Activated CD4-positive, alpha-beta T cell treated with anti-CD3 and anti-CD28 coated beads for 4 hours (primary cell): ENCODE data around the gene C2orf68.
"Not testable (repeated sequence)": the region's sequence is repeated elsewhere in the genome, so short reads cannot be mapped to it uniquely, and the experiment has no call there.

ENCODE experiments used
- DNase-seq, 2 donors: peaks; one replicate each; pipeline ENCODE4 v3.0.0-alpha.2; 2020

C2orf68 gene

DNA sequence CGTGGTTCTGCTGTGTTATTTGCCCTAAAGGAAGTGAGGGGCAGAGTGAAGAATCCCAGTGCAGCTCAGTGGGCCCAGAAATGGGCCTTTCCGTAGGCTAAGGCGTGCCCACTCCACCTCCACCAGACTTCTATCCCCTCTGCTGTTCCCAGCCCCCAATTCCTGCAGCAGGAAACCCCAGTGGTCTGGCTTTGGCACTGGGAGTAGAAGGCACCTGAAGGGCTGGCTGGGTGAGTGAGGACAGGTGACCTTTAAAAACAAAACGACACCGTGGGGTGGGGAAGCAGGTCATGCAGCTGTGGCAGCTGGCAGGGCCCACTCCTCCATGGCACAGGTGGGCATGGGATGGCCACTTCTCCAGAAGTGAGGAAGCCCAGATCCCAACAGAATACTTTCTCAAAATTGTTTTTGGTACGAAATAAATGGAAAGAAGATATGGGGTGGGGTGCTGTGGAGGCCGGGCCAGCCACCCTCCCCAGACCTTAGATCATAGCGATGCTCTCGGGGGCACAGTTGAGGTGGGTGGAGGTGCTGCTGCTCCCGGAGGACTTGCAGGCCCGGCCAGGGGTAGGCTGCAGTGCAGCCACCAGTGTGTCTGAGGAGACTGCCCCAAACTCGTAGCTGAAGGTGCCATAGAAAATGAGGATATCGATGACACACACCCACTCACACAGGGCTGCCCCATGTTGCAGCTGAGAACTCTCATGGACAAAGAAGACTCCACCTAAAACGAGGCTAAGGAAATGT lies 13.1 kb downstream of the C2orf68 start:
- DNase-seq, result no peak

- DNase-seq, result no peak
Observed at GRCh38 chr2:85597241-85597640, 14.6 kb downstream of the C2orf68 start.

DNA sequence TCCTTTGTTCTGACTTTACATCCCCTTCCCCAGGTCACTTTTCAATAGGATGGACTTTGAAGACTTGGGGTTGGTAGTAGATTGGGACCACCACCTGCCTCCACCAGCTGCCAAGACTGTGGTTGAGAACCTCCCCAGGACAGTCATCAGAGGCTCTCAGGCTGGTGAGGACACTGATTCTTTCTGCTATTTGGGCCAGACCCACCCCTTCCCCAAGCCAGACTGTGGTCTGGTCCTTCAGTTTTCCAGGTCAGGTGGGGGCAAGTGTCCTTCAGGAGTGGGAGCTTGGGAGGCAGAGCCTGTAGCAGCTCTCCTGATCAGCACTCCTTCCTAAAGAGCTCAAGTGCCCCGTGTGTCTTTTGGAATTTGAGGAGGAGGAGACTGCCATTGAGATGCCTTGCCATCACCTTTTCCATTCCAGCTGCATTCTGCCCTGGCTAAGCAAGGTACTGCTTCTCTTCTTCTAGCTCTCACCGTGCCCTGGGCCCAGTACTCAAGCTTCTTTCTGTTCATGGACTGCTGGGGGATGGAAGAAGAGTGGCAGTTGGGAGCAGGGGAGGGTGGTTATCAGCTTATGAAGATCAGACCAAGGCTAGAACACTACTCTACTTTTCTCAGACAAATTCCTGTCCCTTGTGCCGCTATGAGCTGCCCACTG lies 15.3 kb downstream of the C2orf68 start:
- no peak for DNase-seq

- DNase-seq, result no peak
Observed at GRCh38 chr2:85596026-85596333, 15.9 kb downstream of the C2orf68 start.

GRCh38 chr2:85595301-85596025 lies 16.4 kb downstream of the C2orf68 start, which contains the start of gene RNF181:
TSS of gene RNF181 (plus strand) at chr2:85595745. CDS start at chr2:85595764, 19 bp downstream.
- DNase-seq, result peak; percentile 85 to 87

DNA sequence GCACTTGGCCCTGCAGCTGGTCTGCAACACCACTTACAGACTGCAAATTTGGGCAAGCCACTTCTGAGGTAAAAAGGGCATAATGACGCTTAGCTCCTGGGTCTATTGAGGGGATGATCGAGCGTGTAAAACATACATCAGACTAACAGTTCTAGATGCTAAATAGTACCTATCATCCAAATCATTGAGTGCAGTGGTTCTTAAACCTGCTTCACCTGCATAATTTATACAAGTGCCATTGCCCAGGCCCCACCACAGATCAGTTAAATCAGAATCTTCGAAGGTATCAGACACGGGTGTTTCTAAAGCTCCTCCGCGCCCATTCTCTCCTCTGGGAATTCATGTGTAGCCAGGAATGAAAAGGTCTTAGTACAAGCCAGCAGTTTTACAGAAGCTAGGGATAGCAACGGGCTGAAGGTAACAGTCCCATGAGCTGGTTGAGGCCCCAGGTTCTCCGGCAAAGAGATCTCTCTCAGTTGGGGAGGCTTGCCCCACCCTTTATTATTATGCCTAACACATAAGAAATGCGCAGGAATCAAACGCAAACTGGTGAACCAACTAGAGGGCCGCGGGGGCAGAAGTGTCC lies 17.1 kb downstream of the C2orf68 start:
- no peak for DNase-seq

GRCh38 chr2:85593023-85593422 lies 18.8 kb downstream of the C2orf68 start:
- DNase-seq, result no peak

GRCh38 chr2:85592299-85592698 lies 19.6 kb downstream of the C2orf68 start:
- DNase-seq, result not testable (repeated sequence)

- no peak for DNase-seq
Observed at GRCh38 chr2:85591563-85591962, 20.3 kb downstream of the C2orf68 start.

GRCh38 chr2:85590950-85591349 lies 20.9 kb downstream of the C2orf68 start:
- DNase-seq, result no peak

DNA sequence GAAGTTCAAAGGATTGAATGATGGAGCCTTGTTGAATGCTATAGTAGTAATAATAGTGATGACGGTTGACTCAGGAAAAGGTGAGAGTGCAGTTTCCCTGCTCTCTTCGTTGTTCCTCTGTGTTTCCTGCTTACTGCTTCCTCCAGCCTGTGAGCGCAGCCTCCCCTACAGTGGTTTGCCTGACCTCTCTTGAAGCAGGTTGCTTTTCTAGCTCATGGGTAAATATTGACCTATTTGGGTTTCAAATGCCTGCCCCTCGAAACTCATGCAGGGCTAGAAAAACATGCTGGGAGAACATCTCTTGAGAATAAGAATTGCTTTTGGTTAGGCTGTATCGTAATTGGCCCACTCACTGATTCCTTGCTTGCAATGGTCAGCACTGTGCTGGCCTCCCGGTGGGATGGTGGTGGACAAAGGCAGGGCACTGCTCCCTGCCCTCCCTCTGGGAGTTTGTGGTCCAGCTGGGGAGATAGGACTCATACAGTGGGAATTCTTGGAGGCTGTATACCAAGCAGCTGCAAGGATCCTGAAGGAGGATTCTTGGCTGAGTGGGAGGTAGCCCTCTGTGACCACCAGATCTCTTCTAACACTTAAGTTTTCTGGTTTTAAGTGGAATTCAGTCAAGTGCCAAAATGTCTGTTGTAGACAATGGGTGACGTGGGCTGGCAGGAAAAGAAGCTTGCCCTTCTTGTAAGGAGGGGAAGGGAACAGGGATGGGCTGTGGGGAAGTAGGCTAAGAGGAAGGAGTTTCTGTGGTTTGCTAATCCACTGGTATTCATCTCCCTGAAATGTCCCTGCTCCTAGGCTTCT lies 21.7 kb downstream of the C2orf68 start:
- DNase-seq, result no peak

DNA sequence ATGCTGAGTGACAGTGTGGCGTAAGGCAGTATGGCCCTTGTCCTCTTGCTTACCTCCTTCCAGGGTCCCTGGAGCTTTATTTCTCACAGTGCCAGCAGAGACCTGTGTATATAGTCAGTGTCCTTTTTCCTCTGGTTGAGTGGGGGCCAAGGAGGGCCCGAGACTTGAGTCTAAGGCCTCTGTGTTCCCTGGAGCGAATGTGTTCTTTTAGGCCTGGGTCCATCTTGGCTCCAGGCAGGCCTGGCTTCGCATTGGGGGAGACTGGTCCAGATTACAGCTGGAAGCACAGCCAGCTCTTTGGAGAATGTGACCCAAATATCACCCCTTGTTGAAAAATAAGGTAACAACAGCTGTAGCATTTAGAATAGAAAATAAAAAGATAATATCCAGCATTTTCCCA lies 22.7 kb downstream of the C2orf68 start:
- no peak for DNase-seq

DNA sequence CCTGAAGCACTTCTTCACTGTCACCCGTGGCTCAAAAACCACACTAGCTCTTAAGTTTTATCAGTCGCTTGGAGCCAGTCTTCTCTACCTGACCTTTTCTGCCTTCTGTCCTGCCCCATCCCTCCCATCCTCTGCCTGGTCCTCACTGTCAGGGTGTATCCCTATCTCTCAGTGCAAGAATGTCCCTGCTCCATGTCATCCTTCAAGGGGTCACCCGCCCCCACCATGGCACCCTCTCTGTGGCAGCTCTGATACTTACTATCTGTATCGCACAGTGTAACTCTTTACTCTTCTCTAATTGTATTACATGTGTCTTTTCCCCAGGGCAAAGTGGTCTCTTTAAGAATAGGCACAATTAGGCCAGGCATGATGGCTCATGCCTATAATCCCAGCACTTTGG lies 23.2 kb downstream of the C2orf68 start:
- DNase-seq, result no peak

DNA sequence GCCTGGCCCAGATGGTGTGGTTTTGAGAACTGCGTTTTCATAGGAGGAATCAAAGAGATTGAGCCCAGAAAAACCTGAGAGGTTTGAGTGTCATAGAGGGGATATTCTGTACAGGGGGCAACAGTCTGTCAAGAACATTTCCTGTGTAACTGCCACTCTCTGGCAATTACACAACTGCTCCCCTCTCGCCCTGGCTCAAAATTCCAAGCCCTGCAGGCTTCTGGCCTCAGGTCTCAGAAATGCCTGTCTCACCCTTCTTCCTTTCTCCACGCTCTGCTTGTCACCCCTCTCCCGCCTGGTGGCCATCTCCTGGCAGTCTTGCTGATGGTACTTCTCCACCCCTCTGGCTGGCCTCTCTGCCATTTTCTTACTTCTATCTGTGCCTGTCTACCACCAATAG lies 23.6 kb downstream of the C2orf68 start:
- no peak for DNase-seq

- no peak for DNase-seq
Observed at GRCh38 chr2:85585781-85586105, 26.1 kb downstream of the C2orf68 start.

GRCh38 chr2:85584857-85585780 lies 26.7 kb downstream of the C2orf68 start:
- no peak for DNase-seq

GRCh38 chr2:85584354-85584856 lies 27.5 kb downstream of the C2orf68 start, which contains the start of gene VAMP5:
TSS of gene VAMP5 (plus strand) at chr2:85584431. CDS start at chr2:85584491, 60 bp downstream.
- peak in 1 of 2 donors; percentile 18 for DNase-seq

DNA sequence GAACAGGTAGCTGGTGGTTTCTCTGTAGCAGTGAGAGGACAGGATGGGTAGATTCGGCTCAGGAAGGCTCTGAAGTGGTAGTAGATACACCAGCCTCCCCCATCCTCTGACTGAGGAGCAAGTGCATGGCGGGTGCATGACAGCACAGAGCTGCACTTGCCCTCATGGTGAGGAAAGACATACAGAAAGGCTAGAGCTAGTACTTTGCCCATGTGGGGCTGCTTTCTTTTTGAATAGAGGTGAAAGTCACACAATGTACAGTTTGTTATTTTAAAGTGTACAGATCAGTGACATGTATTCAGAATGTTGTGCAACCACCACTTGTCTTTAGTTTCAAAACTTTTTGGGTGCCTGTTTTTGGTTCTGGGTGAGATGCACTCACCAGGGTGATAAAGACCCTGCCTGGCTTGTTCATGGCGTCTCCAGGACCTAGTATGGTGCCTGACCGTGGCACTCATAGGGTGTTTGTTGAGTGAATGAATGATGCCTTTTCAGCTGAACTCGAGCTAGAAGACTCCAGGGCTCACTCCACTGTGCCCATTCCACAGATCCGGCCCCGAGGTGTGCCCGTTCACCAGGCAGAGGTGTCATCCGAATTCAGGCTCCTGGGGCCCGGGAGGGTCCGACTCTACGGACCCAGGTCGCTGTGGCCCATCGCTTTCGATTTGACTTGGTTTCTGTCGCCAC lies 28.1 kb downstream of the C2orf68 start:
- DNase-seq, result peak; percentile 29 to 32

DNA sequence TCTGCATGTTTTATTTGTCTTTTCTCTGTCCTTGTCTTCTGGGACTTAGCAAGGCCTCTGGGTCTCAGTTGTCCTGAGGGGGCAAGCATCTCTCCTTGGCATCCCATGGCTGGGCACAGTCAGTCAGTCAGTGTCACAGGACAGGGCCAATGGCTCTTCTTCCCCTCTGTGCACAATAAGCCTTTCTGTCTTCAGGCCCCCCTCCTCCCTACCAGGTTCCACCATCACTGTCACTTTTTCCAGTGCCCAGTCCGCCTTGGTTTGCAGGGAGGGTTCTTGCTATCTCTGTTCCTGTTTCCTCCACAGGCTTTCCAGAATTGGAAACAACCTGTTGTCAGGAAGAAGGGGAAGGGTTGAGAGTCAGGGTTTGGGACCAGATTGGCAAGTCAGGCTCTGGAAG lies 29.4 kb downstream of the C2orf68 start:
- no peak for DNase-seq

DNA sequence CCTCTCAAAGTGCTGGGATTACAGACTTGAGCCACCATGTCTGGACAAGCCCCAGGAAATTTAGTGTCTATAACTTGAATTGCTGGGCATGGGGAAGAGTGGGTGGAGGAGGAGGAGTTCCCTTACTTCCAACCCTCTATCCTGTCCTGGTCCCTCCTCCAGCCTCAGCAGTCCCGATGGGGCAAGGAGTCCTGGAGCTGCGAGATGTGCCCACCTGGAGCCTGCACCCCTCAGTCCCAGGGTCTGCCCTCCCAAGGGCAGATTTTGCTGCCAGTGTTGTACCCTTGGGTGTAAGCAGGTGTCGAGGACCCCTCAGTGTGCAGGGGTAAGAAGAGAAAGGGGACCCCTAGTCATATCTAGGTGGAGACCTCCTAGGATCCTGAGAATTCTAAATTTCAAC lies 31.7 kb downstream of the C2orf68 start:
- no peak for DNase-seq
